Trophoblast cell (in vitro differentiated cells and primary cell): ENCODE results near the gene EFS.

Source experiments
- DNase-seq, 2 donors: peaks; one replicate each; pipeline ENCODE4 v3.0.0-alpha.2; 2016
- H2AFZ ChIP-seq: 2 replicates; pipeline ENCODE4 v1.6.1; 2013; ENCODE audit warnings: low read length, moderate library complexity, mild to moderate bottlenecking; ENCODE audit not compliant: insufficient read depth, poor library complexity
- H2AK5ac ChIP-seq: 2 replicates; pipeline ENCODE4 v1.6.1; 2013; ENCODE audit warnings: mild to moderate bottlenecking, low read length
- H2BK120ac ChIP-seq: 2 replicates; pipeline ENCODE4 v1.6.1; 2013; ENCODE audit warnings: low read length, mild to moderate bottlenecking, moderate library complexity; ENCODE audit not compliant: insufficient read depth, poor library complexity
- H2BK12ac ChIP-seq: 2 replicates; pipeline ENCODE4 v1.6.1; 2013; ENCODE audit warnings: mild to moderate bottlenecking, low read length, moderate library complexity
- H2BK5ac ChIP-seq: 2 replicates; pipeline ENCODE4 v1.6.1; 2013; ENCODE audit warnings: low read length, low read depth, moderate library complexity, mild to moderate bottlenecking; ENCODE audit not compliant: poor library complexity
- H3K14ac ChIP-seq: 2 replicates; pipeline ENCODE4 v1.6.1; 2013; ENCODE audit warnings: mild to moderate bottlenecking, low read length
- H3K18ac ChIP-seq: 2 replicates; pipeline ENCODE4 v1.6.1; 2013; ENCODE audit warnings: mild to moderate bottlenecking, low read length
- H3K23ac ChIP-seq: 2 replicates; pipeline ENCODE4 v1.6.1; 2013; ENCODE audit warnings: low read length
- H3K27ac ChIP-seq: 2 replicates; pipeline ENCODE4 v1.5.1; 2013; ENCODE audit warnings: low read depth, mild to moderate bottlenecking, inconsistent platforms, low read length, moderate library complexity
- H3K27me3 ChIP-seq: 2 replicates; pipeline ENCODE4 v1.6.1; 2013; ENCODE audit warnings: inconsistent platforms, mild to moderate bottlenecking, low read length, moderate library complexity; ENCODE audit not compliant: insufficient read depth
- H3K36me3 ChIP-seq, 2 experiments: 1 replicate in 1 of 2; 2 replicates in 1 of 2; pipeline ENCODE4 v1.6.1; 2013; ENCODE audit warnings: low read length in 2 of 2, mild to moderate bottlenecking in 2 of 2, moderate library complexity in 1 of 2; ENCODE audit not compliant: insufficient read depth in 2 of 2, control insufficient read depth in 1 of 2
- H3K4ac ChIP-seq: 2 replicates; pipeline ENCODE4 v1.6.1; 2013; ENCODE audit warnings: low read depth, mild to moderate bottlenecking, low read length, moderate library complexity
- H3K4me1 ChIP-seq, 2 experiments: 1 replicate in 1 of 2; 2 replicates in 1 of 2; pipeline ENCODE4 v1.6.1; 2013; ENCODE audit warnings: low read length in 2 of 2, mild to moderate bottlenecking in 2 of 2, moderate library complexity in 1 of 2; ENCODE audit not compliant: insufficient read depth in 2 of 2, control insufficient read depth in 1 of 2
- H3K4me2 ChIP-seq: 2 replicates; pipeline ENCODE4 v1.6.1; 2013; ENCODE audit warnings: inconsistent platforms, mild to moderate bottlenecking, low read length, moderate library complexity
- H3K4me3 ChIP-seq: 2 replicates; pipeline ENCODE4 v1.5.1; 2013; ENCODE audit warnings: mild to moderate bottlenecking, low read depth, low read length, inconsistent platforms
- H3K79me1 ChIP-seq: one replicate; pipeline ENCODE4 v1.6.1; 2013; ENCODE audit warnings: low read length
- H3K79me2 ChIP-seq: 2 replicates; pipeline ENCODE4 v1.6.1; 2013; ENCODE audit warnings: low read length, mild to moderate bottlenecking; ENCODE audit not compliant: control insufficient read depth, insufficient read depth, poor library complexity
- H3K9ac ChIP-seq: 2 replicates; pipeline ENCODE4 v1.6.1; 2013; ENCODE audit warnings: mild to moderate bottlenecking, low read length
- H3K9me3 ChIP-seq: 2 replicates; pipeline ENCODE4 v1.6.1; 2013; ENCODE audit warnings: low read depth, mild to moderate bottlenecking, control low read depth, inconsistent platforms, low read length; ENCODE audit not compliant: insufficient read depth
- H4K12ac ChIP-seq: 2 replicates; pipeline ENCODE4 v1.6.1; 2013; ENCODE audit warnings: low read depth, mild to moderate bottlenecking, low read length, moderate library complexity
- H4K8ac ChIP-seq: 2 replicates; pipeline ENCODE4 v1.6.1; 2013; ENCODE audit warnings: low read depth, mild to moderate bottlenecking, low read length, moderate library complexity
- H4K91ac ChIP-seq: one replicate; pipeline ENCODE4 v1.6.1; 2013; ENCODE audit warnings: low read depth, mild to moderate bottlenecking, low read length, moderate library complexity
- WGBS: extraction: QIAGEN DNeasy Blood & Tissue Kit; methylation state at CpG from one replicate; pipeline ENCODE4 v1.1.7; 2013; ENCODE audit warnings: missing lambda C conversion rate; ENCODE audit not compliant: insufficient read length, insufficient coverage; ENCODE audit errors: extremely low coverage; 5-methylcytosine and 5-hydroxymethylcytosine counted together

EFS gene

GRCh38 chr14:23398348-23398747 is 33.4 kb upstream of the EFS start:
- H3K79me2 ChIP-seq = no peaks in the 10 kb centered on the region
- H3K9me3 ChIP-seq = peaks cover 6% of the 10 kb centered on the region
- no peak overlapping the region for H3K23ac ChIP-seq
- H3K4ac ChIP-seq = no peak overlapping the region
- H3K18ac ChIP-seq = no peak overlapping the region
- H3K4me2 ChIP-seq = no peak overlapping the region
- no CpG with 5 or more reads among the region's 4 CpGs for WGBS
- H3K27ac ChIP-seq = no peak overlapping the region
- H2BK5ac ChIP-seq = no peak overlapping the region
- H3K14ac ChIP-seq = no peak overlapping the region
- no peak overlapping the region for H4K8ac ChIP-seq
- no peak overlapping the region for H3K9ac ChIP-seq
- DNase-seq = no peak
- no peak overlapping the region for H2BK12ac ChIP-seq
- H3K36me3 ChIP-seq = no peaks in the 10 kb centered on the region
- no peak overlapping the region for H2AK5ac ChIP-seq
- no peaks in the 10 kb centered on the region for H3K27me3 ChIP-seq
- peak overlapping the region; percentile 2 for H2AFZ ChIP-seq
- no peaks in the 10 kb centered on the region for H3K79me1 ChIP-seq
- H4K91ac ChIP-seq = no peak overlapping the region
- no peak overlapping the region for H3K4me3 ChIP-seq
- H4K12ac ChIP-seq = no peak overlapping the region
- H2BK120ac ChIP-seq = no peak overlapping the region
- H3K4me1 ChIP-seq = no peaks in the 10 kb centered on the region

GRCh38 chr14:23396781-23397407 is 31.9 kb upstream of the EFS start:
- H3K27me3 ChIP-seq = no peaks in the 10 kb centered on the region
- no peak overlapping the region for H2BK5ac ChIP-seq
- WGBS = no CpG with 5 or more reads among the region's 10 CpGs

GRCh38 chr14:23396126-23396525 is 31.2 kb upstream of the EFS start:
- no CpG with 5 or more reads among the region's 10 CpGs for WGBS

More at GRCh38 chr14:23396781-23397407, 31.9 kb upstream of the EFS start:
- no peaks in the 10 kb centered on the region for H3K79me2 ChIP-seq
- DNase-seq = no peak
- no peaks in the 10 kb centered on the region for H3K36me3 ChIP-seq
- no peak overlapping the region for H3K23ac ChIP-seq
- H3K4me3 ChIP-seq = no peak overlapping the region
- no peaks in the 10 kb centered on the region for H3K4me1 ChIP-seq
- H3K14ac ChIP-seq = no peak overlapping the region
- peaks cover 6% of the 10 kb centered on the region for H3K9me3 ChIP-seq
- no peak overlapping the region for H3K27ac ChIP-seq
- H3K9ac ChIP-seq = no peak overlapping the region
- H4K8ac ChIP-seq = no peak overlapping the region
- no peak overlapping the region for H3K18ac ChIP-seq
- no peak overlapping the region for H3K4ac ChIP-seq
- no peak overlapping the region for H3K4me2 ChIP-seq
- H4K91ac ChIP-seq = no peak overlapping the region
- no peak overlapping the region for H2BK12ac ChIP-seq
- no peak overlapping the region for H4K12ac ChIP-seq
- no peak overlapping the region for H2AK5ac ChIP-seq
- H2AFZ ChIP-seq = no peak overlapping the region
- H3K79me1 ChIP-seq = no peaks in the 10 kb centered on the region
- no peak overlapping the region for H2BK120ac ChIP-seq

GRCh38 chr14:23392613-23393012 is 27.6 kb upstream of the EFS start:
- Histone ChIP-seq H3K79me2 (no peaks in the 10 kb centered on the region), H2BK12ac (no peak overlapping the region), H4K8ac (no peak overlapping the region), H3K4me2 (no peak overlapping the region), H3K4ac (no peak overlapping the region), H2BK5ac (no peak overlapping the region), H2AK5ac (no peak overlapping the region), H3K27me3 (no peaks in the 10 kb centered on the region), H3K18ac (no peak overlapping the region), H3K4me3 (no peak overlapping the region), H2BK120ac (no peak overlapping the region), H3K9ac (no peak overlapping the region), H3K27ac (no peak overlapping the region), H4K91ac (no peak overlapping the region), H3K36me3 (no peaks in the 10 kb centered on the region), H3K23ac (no peak overlapping the region), H3K14ac (no peak overlapping the region), H2AFZ (no peak overlapping the region), H3K9me3 (peaks cover 3% of the 10 kb centered on the region), H4K12ac (no peak overlapping the region), H3K79me1 (no peaks in the 10 kb centered on the region), H3K4me1 (no peaks in the 10 kb centered on the region)
- DNase-seq = no peak
- WGBS = no CpG with 5 or more reads among the region's 7 CpGs

More at GRCh38 chr14:23396126-23396525, 31.2 kb upstream of the EFS start:
- H3K9ac ChIP-seq = no peak overlapping the region
- H3K36me3 ChIP-seq = no peaks in the 10 kb centered on the region
- no peaks in the 10 kb centered on the region for H3K4me1 ChIP-seq
- H3K4me2 ChIP-seq = no peak overlapping the region
- H3K79me1 ChIP-seq = no peaks in the 10 kb centered on the region
- no peak overlapping the region for H2BK120ac ChIP-seq
- peak; percentile 51 to 79 for DNase-seq
- no peak overlapping the region for H3K27ac ChIP-seq
- H3K79me2 ChIP-seq = no peaks in the 10 kb centered on the region
- no peak overlapping the region for H2AK5ac ChIP-seq
- H2BK12ac ChIP-seq = no peak overlapping the region
- no peak overlapping the region for H3K4ac ChIP-seq
- no peak overlapping the region for H2AFZ ChIP-seq
- no peak overlapping the region for H4K91ac ChIP-seq
- H3K18ac ChIP-seq = no peak overlapping the region
- H4K12ac ChIP-seq = no peak overlapping the region
- no peak overlapping the region for H3K14ac ChIP-seq
- no peaks in the 10 kb centered on the region for H3K27me3 ChIP-seq
- H3K4me3 ChIP-seq = no peak overlapping the region
- no peak overlapping the region for H2BK5ac ChIP-seq
- no peak overlapping the region for H3K23ac ChIP-seq
- no peak overlapping the region for H4K8ac ChIP-seq
- H3K9me3 ChIP-seq = peaks cover 6% of the 10 kb centered on the region
